Measurements from ENCODE around the gene SBF2.

- no peak for TF ChIP-seq POLR2A (IDR thresholded peaks at IDR 0.05)
- TF ChIP-seq CTCF (IDR thresholded peaks at IDR 0.05 in 8 of 11, conservative IDR thresholded peaks at IDR 0.05 in 3 of 11): no peak
- TF ChIP-seq POLR2AphosphoS5 (IDR thresholded peaks at IDR 0.05): no peak
Measured at GRCh38 chr11:9956483-9956882, 337.5 kb downstream of the SBF2 start.

All from spleen (tissue), 7 donors.